ENCODE results near the gene KIRREL3. TPM values are rescaled to one million over a fixed set of nuclear protein-coding genes. Genes with fewer than 3 reads are reported as not detected.

Gene KIRREL3
- total RNA-seq, 1 experiment from 2014 or later, result 0.44 TPM

- DNase-seq, result no peak
- ATAC-seq, result no peak
- no peak overlapping the region for H2AFZ ChIP-seq (ENCODE audit: low read length)
- no peaks in the 10 kb centered on the region for H4K20me1 ChIP-seq (ENCODE audit: low read length)
- peaks cover 84% of the 10 kb centered on the region for H3K27me3 ChIP-seq (ENCODE audit: low read length)
- H3F3A ChIP-seq (ENCODE audit: low read length, unreplicated experiment), result no peaks in the 10 kb centered on the region
- no peaks in the 10 kb centered on the region for H3K9me2 ChIP-seq (replicated peaks; ENCODE audit: low read length)
- H3K4me3 ChIP-seq (ENCODE audit: low read length), result no peak overlapping the region
- H3K79me2 ChIP-seq (ENCODE audit: low read length), result no peaks in the 10 kb centered on the region
- BruUV-seq (replicated peaks), result no TSS peak
- no peaks in the 10 kb centered on the region for H3K36me3 ChIP-seq (ENCODE audit: low read depth, low read length)
- H3K9me3 ChIP-seq (ENCODE audit: low read length), result no peaks in the 10 kb centered on the region
- no peak overlapping the region for H3K27ac ChIP-seq (ENCODE audit: low read length)
- H3K4me1 ChIP-seq (ENCODE audit: insufficient read depth, low read length), result no peaks in the 10 kb centered on the region
- intact Hi-C loops (cut with micrococcal nuclease), result no loop called here
- ChIA-PET CTCF (no interaction called here), POLR2A (ENCODE audit: unreplicated experiment) (no interaction called here)
- no peak overlapping the region for H3K9ac ChIP-seq (ENCODE audit: low read length)
- TF ChIP-seq, protein P1, sequence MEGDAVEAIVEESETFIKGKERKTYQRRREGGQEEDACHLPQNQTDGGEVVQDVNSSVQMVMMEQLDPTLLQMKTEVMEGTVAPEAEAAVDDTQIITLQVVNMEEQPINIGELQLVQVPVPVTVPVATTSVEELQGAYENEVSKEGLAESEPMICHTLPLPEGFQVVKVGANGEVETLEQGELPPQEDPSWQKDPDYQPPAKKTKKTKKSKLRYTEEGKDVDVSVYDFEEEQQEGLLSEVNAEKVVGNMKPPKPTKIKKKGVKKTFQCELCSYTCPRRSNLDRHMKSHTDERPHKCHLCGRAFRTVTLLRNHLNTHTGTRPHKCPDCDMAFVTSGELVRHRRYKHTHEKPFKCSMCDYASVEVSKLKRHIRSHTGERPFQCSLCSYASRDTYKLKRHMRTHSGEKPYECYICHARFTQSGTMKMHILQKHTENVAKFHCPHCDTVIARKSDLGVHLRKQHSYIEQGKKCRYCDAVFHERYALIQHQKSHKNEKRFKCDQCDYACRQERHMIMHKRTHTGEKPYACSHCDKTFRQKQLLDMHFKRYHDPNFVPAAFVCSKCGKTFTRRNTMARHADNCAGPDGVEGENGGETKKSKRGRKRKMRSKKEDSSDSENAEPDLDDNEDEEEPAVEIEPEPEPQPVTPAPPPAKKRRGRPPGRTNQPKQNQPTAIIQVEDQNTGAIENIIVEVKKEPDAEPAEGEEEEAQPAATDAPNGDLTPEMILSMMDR (conservative IDR thresholded peaks at IDR 0.05; ENCODE audit: low read depth, low read length), result no peak
- TF ChIP-seq EZH2 (IDR thresholded peaks at IDR 0.05; ENCODE audit: low read length, unreplicated experiment) (no peak), EZH2phosphoT487 (IDR thresholded peaks at IDR 0.05; ENCODE audit: borderline replicate concordance, low read length) (no peak)
- no peak overlapping the region for H3K4me2 ChIP-seq (ENCODE audit: low read length)
These were observed 313.6 kb downstream of the KIRREL3 start for GRCh38 chr11:126686938-126687337.

DNA sequence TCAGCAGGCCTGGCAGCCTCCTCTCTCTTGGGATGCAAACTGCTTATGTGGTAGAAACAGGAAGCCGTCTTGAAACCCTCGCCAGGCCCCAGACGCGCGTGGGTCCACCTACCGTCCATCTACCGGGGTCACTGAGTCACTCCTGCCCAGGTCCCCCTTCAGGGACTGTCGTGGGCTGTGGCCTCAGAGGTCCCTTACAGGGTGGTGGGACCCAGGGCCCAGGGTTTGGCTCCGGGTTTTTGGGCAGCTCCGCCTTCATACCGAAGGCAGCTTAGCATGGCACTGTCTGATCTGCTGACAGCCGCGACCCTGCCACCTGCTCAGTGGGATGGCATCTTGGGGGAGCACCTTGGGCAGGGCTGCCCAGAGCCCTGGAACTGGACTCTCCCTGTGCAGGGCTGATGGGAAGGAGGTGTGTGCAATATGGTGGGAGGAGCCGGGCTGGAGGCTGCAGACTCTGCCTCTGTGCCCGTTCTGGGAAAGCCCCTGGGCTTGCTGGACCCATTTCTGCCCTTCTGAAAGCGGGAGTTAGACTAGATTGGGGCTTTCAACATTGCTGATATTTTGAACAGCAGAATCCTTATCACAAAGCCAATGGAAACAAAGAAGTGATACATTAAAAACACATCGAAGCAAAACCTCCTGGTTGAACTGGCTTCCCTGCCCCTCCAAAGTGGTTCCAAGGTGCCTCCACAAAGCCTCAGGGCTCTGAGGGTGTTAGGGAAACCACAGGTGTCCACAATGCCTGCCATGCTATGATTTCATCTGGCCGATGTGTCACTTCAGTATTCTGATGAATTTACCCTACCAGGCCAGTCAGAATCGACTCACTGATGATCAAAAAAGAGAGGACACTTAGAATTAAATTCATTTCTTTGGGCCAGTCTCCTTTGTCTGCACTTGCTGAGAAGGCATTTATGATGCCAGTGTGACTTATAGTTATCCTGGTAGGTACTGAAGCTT lies 316.5 kb downstream of the KIRREL3 start:
- no peaks in the 10 kb centered on the region for H4K20me1 ChIP-seq (ENCODE audit: low read length)
- no peak overlapping the region for H3K4me3 ChIP-seq (ENCODE audit: low read length)
- H3K4me1 ChIP-seq (ENCODE audit: insufficient read depth, low read length), result no peaks in the 10 kb centered on the region
- DNase-seq, result no peak
- peaks cover 81% of the 10 kb centered on the region for H3K27me3 ChIP-seq (ENCODE audit: low read length)
- no peaks in the 10 kb centered on the region for H3K36me3 ChIP-seq (ENCODE audit: low read depth, low read length)
- no peak overlapping the region for H3K4me2 ChIP-seq (ENCODE audit: low read length)
- H3K27ac ChIP-seq (ENCODE audit: low read length), result no peak overlapping the region
- H3K79me2 ChIP-seq (ENCODE audit: low read length), result no peaks in the 10 kb centered on the region
- H3K9ac ChIP-seq (ENCODE audit: low read length), result no peak overlapping the region
- intact Hi-C loops (cut with micrococcal nuclease), result no loop called here
- TF ChIP-seq, protein P1 (conservative IDR thresholded peaks at IDR 0.05; ENCODE audit: low read depth, low read length), result no peak
- no peak for TF ChIP-seq EZH2 (IDR thresholded peaks at IDR 0.05; ENCODE audit: low read length, unreplicated experiment)
- no peak for TF ChIP-seq EZH2phosphoT487 (IDR thresholded peaks at IDR 0.05; ENCODE audit: borderline replicate concordance, low read length)
- H3K9me3 ChIP-seq (ENCODE audit: low read length), result no peaks in the 10 kb centered on the region
- ChIA-PET CTCF (no interaction called here), POLR2A (ENCODE audit: unreplicated experiment) (no interaction called here)
- ATAC-seq, result no peak
- no peaks in the 10 kb centered on the region for H3K9me2 ChIP-seq (replicated peaks; ENCODE audit: low read length)
- no peak overlapping the region for H2AFZ ChIP-seq (ENCODE audit: low read length)
- no peaks in the 10 kb centered on the region for H3F3A ChIP-seq (ENCODE audit: low read length, unreplicated experiment)
- no TSS peak for BruUV-seq (replicated peaks)

DNA sequence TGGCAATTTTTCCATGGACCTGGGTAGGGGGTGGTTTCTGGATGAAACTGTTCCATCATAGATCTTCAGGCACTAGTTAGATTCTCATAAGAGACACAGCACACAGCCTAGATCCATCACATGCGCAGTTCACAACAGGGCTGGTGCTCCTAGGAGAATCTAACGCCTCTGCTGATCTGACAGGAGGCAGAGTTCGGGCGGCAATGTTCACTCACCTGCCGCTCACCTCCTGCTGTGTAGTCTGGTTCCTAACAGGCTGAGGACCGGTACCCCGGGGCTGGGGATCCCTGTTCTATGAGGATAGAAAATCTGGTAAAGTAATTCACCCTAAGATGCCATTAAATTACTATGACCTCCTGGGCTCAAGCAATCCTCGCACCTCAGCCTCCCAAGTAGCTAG lies 318.0 kb downstream of the KIRREL3 start:
- CTCF ChIA-PET, result no interaction called here
- peaks cover 80% of the 10 kb centered on the region for H3K27me3 ChIP-seq (ENCODE audit: low read length)
- TF ChIP-seq EZH2 (IDR thresholded peaks at IDR 0.05; ENCODE audit: low read length, unreplicated experiment) (no peak), EZH2phosphoT487 (IDR thresholded peaks at IDR 0.05; ENCODE audit: borderline replicate concordance, low read length) (no peak)
- TF ChIP-seq, protein P1 (conservative IDR thresholded peaks at IDR 0.05; ENCODE audit: low read depth, low read length), result no peak

More for the DNA sequence above, 318.0 kb downstream of the KIRREL3 start:
- H3F3A ChIP-seq (ENCODE audit: low read length, unreplicated experiment), result no peaks in the 10 kb centered on the region
- no peak overlapping the region for H3K4me3 ChIP-seq (ENCODE audit: low read length)
- ATAC-seq (no peak), DNase-seq (no peak)
- intact Hi-C loops (cut with micrococcal nuclease), result no loop called here
- H2AFZ ChIP-seq (ENCODE audit: low read length), result no peak overlapping the region
- no peaks in the 10 kb centered on the region for H3K9me2 ChIP-seq (replicated peaks; ENCODE audit: low read length)
- H3K9me3 ChIP-seq (ENCODE audit: low read length), result no peaks in the 10 kb centered on the region
- no peaks in the 10 kb centered on the region for H3K4me1 ChIP-seq (ENCODE audit: insufficient read depth, low read length)
- no peaks in the 10 kb centered on the region for H4K20me1 ChIP-seq (ENCODE audit: low read length)
- BruUV-seq (replicated peaks), result no TSS peak
- POLR2A ChIA-PET (ENCODE audit: unreplicated experiment), result no interaction called here
- no peak overlapping the region for H3K4me2 ChIP-seq (ENCODE audit: low read length)
- no peak overlapping the region for H3K9ac ChIP-seq (ENCODE audit: low read length)
- no peak overlapping the region for H3K27ac ChIP-seq (ENCODE audit: low read length)
- no peaks in the 10 kb centered on the region for H3K79me2 ChIP-seq (ENCODE audit: low read length)
- no peaks in the 10 kb centered on the region for H3K36me3 ChIP-seq (ENCODE audit: low read depth, low read length)

All from PC-3 (cell line).